KMS-11 (cell line): Measurements from ENCODE around the gene MDH1B.

ENCODE experiments used
- H2AFZ ChIP-seq: fragments of 200-600 bp; sonication (generic); 2 replicates; pipeline ENCODE4 v1.6.1; 2016; ENCODE audit warnings: antibody characterized with exemption, mixed run types, low read depth
- H3K27ac ChIP-seq: fragments of 200-600 bp; sonication (generic); 2 replicates; pipeline ENCODE4 v1.6.1; 2016; ENCODE audit warnings: mild to moderate bottlenecking, mixed run types
- H3K27me3 ChIP-seq: fragments of 200-600 bp; sonication (generic); 2 replicates; pipeline ENCODE4 v1.6.1; 2017; ENCODE audit warnings: mild to moderate bottlenecking, low read depth, mixed run types, moderate library complexity; ENCODE audit not compliant: insufficient read depth
- H3K36me3 ChIP-seq: fragments of 200-600 bp; sonication (generic); 2 replicates; pipeline ENCODE4 v1.6.1; 2017; ENCODE audit warnings: mild to moderate bottlenecking, mixed run types; ENCODE audit not compliant: insufficient read depth
- H3K4me1 ChIP-seq: fragments of 200-600 bp; sonication (generic); 2 replicates; pipeline ENCODE4 v1.6.1; 2016; ENCODE audit warnings: mild to moderate bottlenecking, low read depth, mixed run types; ENCODE audit not compliant: poor library complexity, severe bottlenecking
- H3K4me2 ChIP-seq: fragments of 200-600 bp; sonication (generic); 2 replicates; pipeline ENCODE4 v1.7.0; 2016; ENCODE audit warnings: mild to moderate bottlenecking, mixed run types
- H3K4me3 ChIP-seq: fragments of 200-600 bp; sonication (generic); IDR thresholded peaks from 2 replicates; pipeline ENCODE4 v1.6.1; 2017; ENCODE audit warnings: low read depth, low read length, mixed read lengths; ENCODE audit not compliant: insufficient read depth
- H3K79me2 ChIP-seq: fragments of 200-600 bp; sonication (generic); 2 replicates; pipeline ENCODE4 v1.6.1; 2016; ENCODE audit warnings: low read depth, mixed run types; ENCODE audit not compliant: insufficient read depth
- H3K9ac ChIP-seq: fragments of 200-600 bp; sonication (generic); 2 replicates; pipeline ENCODE4 v1.6.1; 2016; ENCODE audit warnings: mild to moderate bottlenecking, mixed run types
- H4K20me1 ChIP-seq: fragments of 200-600 bp; sonication (generic); 2 replicates; pipeline ENCODE4 v1.6.1; 2016; ENCODE audit warnings: mild to moderate bottlenecking, mixed run types; ENCODE audit not compliant: insufficient read depth
- TF ChIP-seq, protein P1 (sequence below): fragments of 200-600 bp; sonication (generic); conservative IDR thresholded peaks from 2 replicates; pipeline ENCODE4 v1.6.1; 2017; ENCODE audit warnings: low read depth, mild to moderate bottlenecking, antibody characterized with exemption, low read length, moderate library complexity, mixed read lengths

The MDH1B gene

DNA sequence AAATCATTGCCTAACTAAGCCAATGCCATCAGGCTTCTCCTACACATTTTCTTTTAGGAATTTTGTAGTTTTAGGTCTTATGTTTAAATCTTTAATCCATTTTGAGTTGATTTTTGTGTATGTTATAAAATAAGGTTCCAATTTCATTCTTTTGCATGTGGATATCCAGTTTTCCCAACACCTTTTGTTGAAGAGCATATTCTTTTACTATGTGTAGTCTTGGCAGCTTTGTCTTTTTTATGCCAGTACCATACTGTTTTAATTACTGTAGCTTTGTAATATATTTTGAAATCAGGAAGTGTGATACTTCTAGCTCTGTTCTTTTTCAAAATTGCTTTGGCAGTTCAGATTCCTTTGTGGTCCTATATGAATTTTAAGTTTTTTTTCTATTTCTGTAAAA is 11.3 kb upstream of the MDH1B start:
- Histone ChIP-seq H2AFZ (no peak overlapping the region), H3K4me2 (no peak overlapping the region), H3K27me3 (no peaks in the 10 kb centered on the region), H3K9ac (no peak overlapping the region), H4K20me1 (no peaks in the 10 kb centered on the region), H3K4me1 (peaks cover 12% of the 10 kb centered on the region), H3K4me3 (no peak overlapping the region), H3K36me3 (peaks cover 17% of the 10 kb centered on the region; the same call in 1 of the 2 replicates), H3K79me2 (peaks cover 19% of the 10 kb centered on the region), H3K27ac (no peak overlapping the region)
- TF ChIP-seq, protein P1, sequence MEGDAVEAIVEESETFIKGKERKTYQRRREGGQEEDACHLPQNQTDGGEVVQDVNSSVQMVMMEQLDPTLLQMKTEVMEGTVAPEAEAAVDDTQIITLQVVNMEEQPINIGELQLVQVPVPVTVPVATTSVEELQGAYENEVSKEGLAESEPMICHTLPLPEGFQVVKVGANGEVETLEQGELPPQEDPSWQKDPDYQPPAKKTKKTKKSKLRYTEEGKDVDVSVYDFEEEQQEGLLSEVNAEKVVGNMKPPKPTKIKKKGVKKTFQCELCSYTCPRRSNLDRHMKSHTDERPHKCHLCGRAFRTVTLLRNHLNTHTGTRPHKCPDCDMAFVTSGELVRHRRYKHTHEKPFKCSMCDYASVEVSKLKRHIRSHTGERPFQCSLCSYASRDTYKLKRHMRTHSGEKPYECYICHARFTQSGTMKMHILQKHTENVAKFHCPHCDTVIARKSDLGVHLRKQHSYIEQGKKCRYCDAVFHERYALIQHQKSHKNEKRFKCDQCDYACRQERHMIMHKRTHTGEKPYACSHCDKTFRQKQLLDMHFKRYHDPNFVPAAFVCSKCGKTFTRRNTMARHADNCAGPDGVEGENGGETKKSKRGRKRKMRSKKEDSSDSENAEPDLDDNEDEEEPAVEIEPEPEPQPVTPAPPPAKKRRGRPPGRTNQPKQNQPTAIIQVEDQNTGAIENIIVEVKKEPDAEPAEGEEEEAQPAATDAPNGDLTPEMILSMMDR: no peak

DNA sequence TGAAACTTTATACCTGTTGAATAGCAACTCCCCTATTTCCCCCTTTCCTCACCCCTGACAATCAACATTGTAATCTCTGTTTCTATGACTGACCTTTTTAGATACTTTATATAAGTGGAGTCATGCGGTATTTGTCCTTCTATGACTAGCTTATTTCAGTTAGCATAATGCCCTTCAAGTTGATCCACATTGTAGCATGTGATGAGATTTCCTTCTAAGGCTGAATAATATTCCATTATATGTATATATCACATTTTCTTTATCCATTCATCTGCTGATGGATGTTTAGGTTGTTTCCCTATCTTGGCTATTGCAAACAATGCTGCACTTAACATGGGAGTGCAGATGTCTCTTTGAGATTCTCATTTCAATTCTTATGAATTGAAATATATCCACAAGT is 9.7 kb upstream of the MDH1B start:
- H3K4me2 ChIP-seq: no peak overlapping the region
- H3K27me3 ChIP-seq: no peaks in the 10 kb centered on the region
- no peaks in the 10 kb centered on the region for H4K20me1 ChIP-seq
- peaks cover 19% of the 10 kb centered on the region for H3K79me2 ChIP-seq
- TF ChIP-seq, protein P1: no peak
- H2AFZ ChIP-seq: no peak overlapping the region
- H3K9ac ChIP-seq: no peak overlapping the region
- H3K4me3 ChIP-seq: no peak overlapping the region
- H3K27ac ChIP-seq: no peak overlapping the region
- peaks cover 8% of the 10 kb centered on the region for H3K4me1 ChIP-seq
- H3K36me3 ChIP-seq: peaks cover 22% of the 10 kb centered on the region; the same call in 1 of the 2 replicates

DNA sequence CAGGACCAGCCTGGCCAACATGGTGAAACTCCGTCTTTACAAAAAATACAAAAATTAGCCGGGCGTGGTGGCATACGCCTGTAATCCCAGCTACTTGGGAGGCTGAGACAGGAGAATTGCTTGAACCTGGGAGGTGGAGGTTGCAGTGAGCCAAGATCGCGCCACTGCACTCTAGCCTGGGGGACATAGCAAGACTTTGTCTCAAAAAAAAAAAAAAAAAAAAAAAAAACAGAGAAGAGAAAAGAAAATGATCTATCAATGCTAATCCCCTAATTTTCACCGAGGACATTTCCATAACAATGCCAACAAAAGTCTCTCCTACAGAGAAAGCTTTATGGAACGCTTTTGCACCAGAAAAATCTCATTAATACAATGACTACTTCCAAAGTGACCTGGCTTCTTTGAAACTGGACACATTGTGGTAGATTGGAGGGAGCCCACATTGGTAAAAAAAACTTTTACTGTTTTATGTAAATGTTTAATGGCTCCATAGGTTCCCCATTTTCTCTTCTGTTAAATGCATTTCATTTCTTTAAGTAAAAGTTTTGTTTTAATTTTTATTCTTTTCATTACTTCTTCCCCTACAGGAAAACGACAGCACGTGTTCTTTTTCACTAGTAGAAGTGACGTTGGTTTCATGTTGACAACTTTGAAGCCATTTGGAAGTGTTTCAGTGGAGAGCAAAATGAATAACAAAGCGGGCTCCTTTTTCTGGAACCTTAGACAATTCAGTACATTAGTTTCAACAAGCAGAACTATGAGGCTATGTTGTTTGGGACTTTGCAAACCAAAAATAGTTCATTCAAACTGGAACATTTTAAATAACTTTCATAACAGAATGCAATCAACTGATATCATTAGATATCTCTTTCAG is 1.2 kb upstream of the MDH1B start:
- peak overlapping the region; percentile 14 for H3K4me3 ChIP-seq
- H3K4me2 ChIP-seq: peak overlapping the region; percentile 66
- H3K36me3 ChIP-seq: 0 out of 2 replicates have a peak, but pooled peaks cover 6% of the 10 kb centered on the region
- TF ChIP-seq, protein P1: no peak
- H2AFZ ChIP-seq: peak overlapping the region; percentile 91
- no peaks in the 10 kb centered on the region for H3K27me3 ChIP-seq
- peaks cover 15% of the 10 kb centered on the region for H3K4me1 ChIP-seq
- H3K27ac ChIP-seq: peak overlapping the region; percentile 79
- H3K9ac ChIP-seq: peak overlapping the region; percentile 92
- H3K79me2 ChIP-seq: peaks cover 13% of the 10 kb centered on the region
- no peaks in the 10 kb centered on the region for H4K20me1 ChIP-seq

DNA sequence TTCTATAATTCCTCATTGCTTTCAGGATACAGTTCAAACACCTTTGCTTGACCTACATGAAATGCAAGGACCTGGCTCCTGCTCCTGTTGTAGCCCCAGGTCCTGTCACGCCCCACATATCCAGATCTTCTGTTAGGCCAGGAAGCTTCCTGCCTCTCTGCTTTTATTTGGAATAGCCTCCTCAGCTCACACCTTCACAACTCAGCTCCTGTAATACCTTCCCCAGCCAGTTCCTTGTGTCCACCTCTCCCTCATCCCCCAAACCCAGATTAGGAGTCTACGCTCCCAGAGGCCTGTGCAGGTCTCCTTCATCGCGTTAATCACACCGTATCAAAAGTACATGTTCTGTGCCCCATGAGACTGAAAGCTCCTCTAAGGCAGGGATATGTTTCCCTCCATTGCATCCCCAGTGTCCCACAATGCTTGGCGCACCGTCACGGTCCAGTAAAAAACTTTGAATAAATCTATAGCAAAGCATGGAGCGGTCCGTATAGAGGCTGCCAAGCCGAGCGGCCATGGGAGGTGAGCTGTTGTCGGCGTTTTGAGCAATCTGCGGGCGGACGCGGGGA is 371 bp downstream of the MDH1B start:
- H4K20me1 ChIP-seq: no peaks in the 10 kb centered on the region
- peak overlapping the region; percentile 92; the same call in 1 of the 2 replicates for H3K9ac ChIP-seq
- no peak overlapping the region for H3K4me3 ChIP-seq
- TF ChIP-seq, protein P1: no peak
- H2AFZ ChIP-seq: peak overlapping the region; percentile 91
- peak overlapping the region; percentile 79; the same call in 1 of the 2 replicates for H3K27ac ChIP-seq
- H3K4me1 ChIP-seq: peaks cover 15% of the 10 kb centered on the region
- H3K27me3 ChIP-seq: no peaks in the 10 kb centered on the region
- H3K79me2 ChIP-seq: peaks cover 13% of the 10 kb centered on the region
- peak overlapping the region; percentile 66 for H3K4me2 ChIP-seq
- H3K36me3 ChIP-seq: no peaks in the 10 kb centered on the region
